Ureter (tissue), 1 donor: ENCODE data around the gene USP10. TPM values are rescaled to one million over a fixed set of nuclear protein-coding genes. Genes with fewer than 3 reads are reported as not detected.
"Not testable (repeated sequence)": the region's sequence is repeated elsewhere in the genome, so short reads cannot be mapped to it uniquely, and the experiment has no call there.

Experiments used
- DNase-seq: peaks from one replicate; pipeline ENCODE4 v3.0.0-alpha.2; 2020; ENCODE audit warnings: low spot score
- total RNA-seq: library from RNA; stranded (reverse); gene quantifications from one replicate; pipeline ENCODE4 v1.2.4, GENCODE V29; 2023
- donor health status: DM: yes; HTN: yes; CAD: no.

USP10 gene
- total RNA-seq, 1 donor from 2014 or later = 103 TPM

GRCh38 chr16:84673203-84673535 is 26.6 kb upstream of the USP10 start:
- DNase-seq = no peak

DNA sequence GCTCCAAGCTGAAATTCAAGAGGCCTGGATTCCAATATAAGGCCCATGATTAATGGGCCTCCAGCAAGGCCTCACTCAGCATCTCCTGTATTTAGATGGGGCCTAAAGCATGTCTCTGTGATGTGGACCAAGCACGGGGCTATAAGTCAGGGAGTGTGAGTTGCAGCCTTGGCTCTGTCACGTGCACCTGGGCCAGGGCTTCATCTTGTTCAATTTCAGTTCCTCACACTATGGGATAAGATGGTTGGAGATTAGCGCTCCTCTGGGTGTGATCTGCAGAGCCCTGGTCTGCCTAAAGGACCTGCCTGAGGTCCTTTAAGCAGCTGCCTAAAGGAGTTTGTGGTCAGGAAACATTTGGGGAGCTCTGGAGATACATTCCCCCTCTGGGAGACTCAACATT is 26.2 kb upstream of the USP10 start:
- no peak for DNase-seq

DNA sequence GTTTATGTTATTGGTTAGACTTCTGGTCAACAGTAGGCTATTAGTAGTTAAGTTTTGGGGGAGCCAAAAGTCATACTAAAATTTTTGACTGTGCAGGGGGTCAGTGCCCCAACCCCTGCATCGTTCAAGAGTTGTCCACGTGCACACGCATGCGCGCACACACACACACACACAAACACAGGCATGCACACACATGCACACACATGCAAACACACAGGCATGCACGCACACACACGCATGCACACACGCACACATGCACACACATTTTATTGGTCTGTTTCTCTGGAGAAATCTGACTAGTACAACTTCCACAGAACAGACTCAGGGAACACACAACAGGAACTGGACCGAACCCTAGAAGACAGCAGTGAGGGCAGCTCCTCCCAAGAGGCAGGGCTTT is 24.4 kb upstream of the USP10 start:
- DNase-seq = no peak

DNA sequence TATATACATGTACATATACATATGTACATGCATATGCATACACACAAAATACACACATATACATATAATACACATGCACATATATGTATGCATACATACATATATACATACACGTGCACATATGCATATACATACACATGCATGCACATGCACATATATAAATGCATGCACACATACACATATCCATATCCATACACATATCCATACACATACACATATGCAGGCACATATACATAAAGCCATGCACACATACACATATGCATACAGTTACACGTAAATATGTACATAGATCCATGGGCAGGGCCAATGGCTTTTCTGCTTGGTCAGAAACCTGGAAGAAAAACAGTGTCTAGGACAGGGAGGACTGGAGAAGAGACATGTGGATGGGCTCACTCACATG is 23.9 kb upstream of the USP10 start:
- no peak for DNase-seq

DNA sequence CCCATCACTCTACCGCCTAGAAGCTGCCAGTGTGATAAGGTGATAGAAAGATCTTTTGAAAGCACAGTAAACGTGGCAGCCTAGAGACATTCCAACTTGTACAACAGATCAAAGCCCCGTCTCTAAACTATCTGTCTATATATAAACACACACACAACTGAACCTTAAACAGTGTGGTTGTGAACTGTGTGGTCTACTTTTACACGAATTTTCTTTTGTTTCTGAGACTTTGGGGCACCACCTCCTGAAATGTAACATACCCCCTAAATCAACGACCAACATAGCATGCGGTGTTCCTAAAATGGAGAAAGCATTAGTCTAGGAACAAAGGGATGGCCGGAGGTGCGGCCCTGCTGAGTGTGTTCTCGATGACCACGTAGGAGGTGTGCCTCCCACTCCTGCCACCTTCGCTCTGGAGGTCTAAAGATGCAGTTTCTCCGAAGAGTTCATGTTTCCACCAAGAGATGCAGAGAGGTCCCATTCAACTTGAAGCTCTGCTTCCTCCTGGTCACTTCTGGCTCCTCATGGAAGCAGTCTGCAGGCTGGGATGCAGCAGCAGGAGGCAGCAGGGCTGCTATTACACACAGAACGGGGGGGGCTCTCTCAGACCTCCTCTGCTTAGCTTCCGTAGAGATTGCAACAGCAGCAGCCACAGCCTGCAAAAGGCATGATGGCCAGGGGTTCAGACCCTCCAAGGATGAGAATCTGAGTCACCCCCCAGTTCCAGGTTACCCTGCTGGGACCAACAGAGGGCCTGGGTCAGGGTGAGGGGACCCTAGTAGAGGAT is 22.6 kb upstream of the USP10 start:
- no peak for DNase-seq

DNA sequence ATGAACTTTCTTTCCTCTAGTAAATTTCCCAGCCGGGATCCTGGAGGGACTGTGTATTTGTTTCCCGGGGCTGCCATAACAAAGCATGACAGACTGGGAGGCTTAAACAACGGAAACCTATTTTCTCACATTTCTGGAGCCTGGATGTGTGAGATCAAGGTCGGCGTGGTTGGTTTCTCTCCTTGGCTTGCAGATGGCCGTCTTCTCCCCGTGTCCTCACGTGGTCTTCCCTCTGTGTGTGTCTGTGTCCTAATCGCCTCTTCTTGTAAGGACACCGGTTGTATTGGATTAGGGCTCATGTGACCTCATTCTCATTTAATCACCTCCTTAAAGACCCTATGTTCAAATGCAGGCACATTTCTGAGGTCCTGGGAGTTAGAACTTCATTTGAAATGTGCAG is 22.0 kb upstream of the USP10 start:
- DNase-seq = no peak

- DNase-seq = no peak
Observed at GRCh38 chr16:84678541-84678940, 21.3 kb upstream of the USP10 start.

- no peak for DNase-seq
Observed at GRCh38 chr16:84680165-84680842, 19.5 kb upstream of the USP10 start.

DNA sequence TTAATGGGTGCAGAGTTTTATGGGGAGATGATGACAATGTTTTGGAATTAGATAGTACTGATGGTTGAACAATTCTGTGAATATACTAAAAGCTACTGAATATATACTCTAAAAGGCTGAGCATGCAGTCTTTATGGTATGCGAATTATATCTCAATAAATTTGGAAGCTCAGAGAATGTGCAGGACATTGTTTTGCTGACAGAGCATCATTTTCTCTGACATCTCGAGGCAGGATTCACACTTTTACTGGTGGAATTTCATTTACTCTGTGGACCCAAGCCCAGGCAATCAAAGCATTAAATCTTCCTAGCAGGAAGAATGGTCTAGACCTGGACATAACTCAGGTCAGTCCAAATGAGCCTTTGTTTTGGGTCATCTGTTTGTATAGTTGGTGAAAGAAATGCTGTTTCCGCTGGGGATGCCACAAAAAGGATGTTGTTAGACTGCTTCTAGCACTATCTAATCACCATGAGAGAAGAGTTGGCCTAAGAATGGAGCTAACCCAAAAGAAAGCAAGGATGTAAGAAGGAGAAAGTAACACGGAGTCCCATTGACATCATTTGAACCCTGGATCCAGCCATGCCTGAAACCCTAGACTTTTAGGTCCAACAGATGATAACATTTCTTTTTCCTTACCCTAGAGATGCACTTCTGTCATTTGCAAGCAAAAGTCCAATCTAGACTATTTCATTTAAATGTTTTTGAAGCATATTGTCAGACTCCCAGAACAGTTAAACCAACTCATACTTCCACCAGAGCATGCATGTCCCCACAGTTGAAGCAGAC is 18.8 kb upstream of the USP10 start:
- no peak for DNase-seq

DNA sequence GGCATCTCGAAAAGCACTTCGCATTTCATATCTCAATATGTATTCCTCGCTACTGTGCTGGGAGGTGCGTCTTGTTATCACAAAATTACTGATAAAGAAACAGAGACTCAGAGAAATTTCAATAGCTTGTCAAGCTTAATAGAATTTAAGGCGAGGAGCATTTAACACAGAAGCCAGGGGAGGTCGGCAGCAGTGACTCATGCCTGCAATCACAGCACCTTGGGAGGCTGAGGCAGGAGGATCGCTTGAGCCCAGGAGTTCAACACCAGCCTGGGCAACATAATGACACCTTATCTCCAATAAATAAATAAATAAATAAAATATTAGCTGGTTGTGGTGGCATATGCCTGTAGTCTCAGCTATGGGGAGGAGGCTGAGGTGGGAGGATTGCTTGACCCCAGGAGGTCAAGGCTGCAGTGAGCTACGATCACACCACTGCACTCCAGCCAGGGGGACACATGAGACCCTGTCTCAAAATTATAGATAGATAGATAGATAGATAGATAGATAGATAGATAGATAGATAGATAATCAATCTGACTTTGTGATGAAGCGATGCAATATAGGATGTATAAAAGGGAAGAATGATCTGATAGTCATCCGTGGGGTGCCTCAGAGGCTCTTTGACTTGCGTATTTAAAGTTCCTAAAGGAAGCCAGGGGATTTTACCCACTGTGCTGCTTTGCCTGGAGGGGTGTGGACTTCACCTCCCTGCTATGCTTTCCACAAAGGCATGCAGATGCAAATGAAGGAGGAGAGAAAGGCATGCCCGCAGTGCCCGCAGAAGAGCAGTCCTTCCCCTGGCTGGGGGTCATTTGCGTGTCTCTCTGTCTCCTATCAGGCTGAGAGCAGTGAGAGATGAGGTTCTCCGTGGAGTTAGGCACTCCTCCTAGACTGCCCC is 15.9 kb upstream of the USP10 start:
- no peak for DNase-seq

- DNase-seq = no peak
Observed at GRCh38 chr16:84684592-84684965, 15.2 kb upstream of the USP10 start.

GRCh38 chr16:84685210-84685609 is 14.6 kb upstream of the USP10 start:
- no peak for DNase-seq

DNA sequence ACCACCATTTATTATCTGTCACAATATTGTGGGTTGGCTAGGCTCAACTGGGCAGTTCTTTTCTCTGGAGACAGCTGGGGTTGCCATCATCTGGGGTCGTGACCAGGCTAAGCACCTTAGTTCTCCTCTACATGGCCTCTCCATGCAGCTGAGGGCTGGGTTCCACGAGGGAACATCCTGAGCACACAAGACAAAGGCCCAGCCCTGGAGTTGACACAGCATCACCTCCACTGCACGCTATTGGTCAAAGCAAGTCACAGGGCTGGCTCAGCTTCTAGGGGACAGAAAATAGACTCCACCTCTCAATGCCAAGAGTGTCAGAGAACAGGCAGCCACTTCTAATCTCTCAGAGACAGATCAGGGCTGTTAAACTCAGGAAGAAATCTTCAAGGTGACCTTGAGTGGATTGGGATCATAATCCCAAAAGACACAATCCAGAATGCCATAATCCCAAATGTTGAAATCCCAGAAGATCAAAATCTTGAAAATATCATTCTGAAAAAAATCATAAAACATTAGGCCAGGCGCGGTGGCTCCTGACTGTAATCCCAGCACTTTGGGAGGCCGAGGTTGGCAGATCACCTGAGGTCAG is 13.0 kb upstream of the USP10 start:
- DNase-seq = no peak

GRCh38 chr16:84687715-84688114 is 12.1 kb upstream of the USP10 start:
- DNase-seq = no peak

- not testable (repeated sequence) for DNase-seq
Observed at GRCh38 chr16:84688163-84688562, 11.6 kb upstream of the USP10 start.

GRCh38 chr16:84689111-84689510 is 10.7 kb upstream of the USP10 start:
- DNase-seq = no peak

GRCh38 chr16:84690088-84690819 is 9.5 kb upstream of the USP10 start:
- DNase-seq = no peak

DNA sequence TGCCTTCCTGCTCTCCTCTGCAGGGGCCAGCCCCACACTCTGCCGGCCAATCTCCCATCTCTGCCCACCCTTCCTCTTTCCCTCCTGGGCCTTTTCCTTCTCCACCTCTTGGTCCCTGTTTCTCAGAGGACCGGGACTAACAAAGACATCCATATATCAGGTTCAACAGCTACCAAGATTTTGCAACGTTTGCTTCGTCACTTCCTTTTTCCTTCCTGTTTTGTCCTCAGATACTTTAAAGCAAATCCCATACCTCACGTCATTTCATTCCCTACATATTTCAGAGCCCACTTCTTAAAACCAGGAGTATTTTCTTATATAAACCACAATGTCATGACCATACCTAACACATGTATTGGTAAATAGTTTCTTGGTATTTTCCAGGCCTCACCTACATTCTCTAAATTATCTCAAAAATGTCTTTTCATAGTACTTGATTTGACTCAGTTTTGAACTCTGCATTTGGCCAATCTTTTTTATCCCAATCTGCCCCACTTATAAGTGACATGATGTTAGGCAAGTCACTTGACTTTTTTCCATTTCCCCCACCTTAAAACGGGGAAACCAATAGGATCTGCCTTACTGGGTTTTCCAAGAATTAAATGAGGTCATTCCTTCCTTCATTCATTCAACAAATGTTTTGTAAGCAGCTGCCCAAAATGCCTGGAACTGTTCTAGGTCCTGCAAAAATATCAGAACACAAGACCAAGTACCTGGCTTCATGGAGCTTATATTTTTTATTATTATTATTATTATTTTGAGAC is 7.2 kb upstream of the USP10 start:
- DNase-seq = no peak

- DNase-seq = not testable (repeated sequence)
Observed at GRCh38 chr16:84693869-84694268, 5.9 kb upstream of the USP10 start.

DNA sequence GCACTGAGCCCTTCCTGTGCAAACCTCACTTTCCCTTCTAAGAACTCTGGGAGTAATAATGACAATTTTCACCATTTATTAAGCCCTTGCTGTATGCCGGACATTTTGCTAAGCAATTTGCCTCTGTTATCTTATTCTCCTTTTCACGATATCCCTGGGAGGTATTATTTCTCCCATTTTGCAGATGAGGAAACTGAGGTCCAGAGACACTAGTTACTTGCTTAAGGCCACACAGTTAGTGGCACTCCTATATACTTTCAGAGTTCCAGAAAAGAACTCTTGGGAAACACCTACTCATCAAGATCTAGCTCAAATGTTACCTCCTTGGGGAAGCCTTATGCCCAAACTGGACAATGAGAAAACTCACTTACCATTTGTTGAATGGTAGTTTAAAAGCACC is 4.8 kb upstream of the USP10 start:
- no peak for DNase-seq
